Measurements from ENCODE around the gene POMT2.

Gene POMT2

GRCh38 chr14:77228056-77228455 is 92.6 kb downstream of the POMT2 start:
- intact Hi-C loops (cut with DNase I; ENCODE audit: low total_unique reads) = no loop called here
- Histone ChIP-seq H3K27ac (no peak overlapping the region), H3K36me3 (no peaks in the 10 kb centered on the region), H3K4me1 (no peaks in the 10 kb centered on the region), H3K4me3 (no peak overlapping the region), H3K27me3 (no peaks in the 10 kb centered on the region), H3K9me3 (no peaks in the 10 kb centered on the region)
- TF ChIP-seq, protein P1, sequence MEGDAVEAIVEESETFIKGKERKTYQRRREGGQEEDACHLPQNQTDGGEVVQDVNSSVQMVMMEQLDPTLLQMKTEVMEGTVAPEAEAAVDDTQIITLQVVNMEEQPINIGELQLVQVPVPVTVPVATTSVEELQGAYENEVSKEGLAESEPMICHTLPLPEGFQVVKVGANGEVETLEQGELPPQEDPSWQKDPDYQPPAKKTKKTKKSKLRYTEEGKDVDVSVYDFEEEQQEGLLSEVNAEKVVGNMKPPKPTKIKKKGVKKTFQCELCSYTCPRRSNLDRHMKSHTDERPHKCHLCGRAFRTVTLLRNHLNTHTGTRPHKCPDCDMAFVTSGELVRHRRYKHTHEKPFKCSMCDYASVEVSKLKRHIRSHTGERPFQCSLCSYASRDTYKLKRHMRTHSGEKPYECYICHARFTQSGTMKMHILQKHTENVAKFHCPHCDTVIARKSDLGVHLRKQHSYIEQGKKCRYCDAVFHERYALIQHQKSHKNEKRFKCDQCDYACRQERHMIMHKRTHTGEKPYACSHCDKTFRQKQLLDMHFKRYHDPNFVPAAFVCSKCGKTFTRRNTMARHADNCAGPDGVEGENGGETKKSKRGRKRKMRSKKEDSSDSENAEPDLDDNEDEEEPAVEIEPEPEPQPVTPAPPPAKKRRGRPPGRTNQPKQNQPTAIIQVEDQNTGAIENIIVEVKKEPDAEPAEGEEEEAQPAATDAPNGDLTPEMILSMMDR (IDR thresholded peaks at IDR 0.05) = no peak
- DNase-seq = no peak

DNA sequence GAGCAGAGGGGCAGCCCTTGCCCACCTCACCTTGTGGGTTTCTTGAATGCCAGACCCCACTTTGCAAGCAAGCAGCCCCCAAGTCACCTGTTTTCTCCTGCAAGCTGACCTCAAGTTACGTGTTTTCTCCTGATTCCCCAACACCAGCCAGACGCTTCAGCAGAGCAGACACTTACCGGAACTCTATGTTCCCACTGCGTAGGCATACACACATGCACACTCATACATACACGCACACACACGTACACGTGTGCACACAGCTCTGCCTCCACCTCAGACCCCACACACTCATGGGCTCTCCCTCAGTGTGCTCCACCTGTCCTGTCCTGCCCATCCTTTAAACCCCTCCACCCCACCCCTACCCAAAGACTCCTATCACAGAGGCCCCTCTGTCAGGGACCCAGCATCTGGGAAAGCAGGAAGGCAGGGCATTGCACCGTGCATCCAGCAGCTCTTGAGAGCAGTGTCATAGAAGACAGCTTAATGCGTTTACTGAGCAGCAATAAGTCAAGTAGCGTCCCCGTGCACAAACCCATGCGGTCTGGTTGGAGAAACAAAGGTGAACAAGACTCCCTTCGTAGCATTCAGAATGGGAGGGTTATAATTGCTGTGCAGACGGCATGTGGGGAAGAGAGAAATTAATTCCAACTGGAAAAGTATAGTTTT is 94.7 kb downstream of the POMT2 start:
- intact Hi-C loops (cut with DNase I; ENCODE audit: low total_unique reads) = no loop called here
- peaks cover 0 to 3% of the 10 kb centered on the region in 2 donors for H3K27me3 ChIP-seq
- no peak overlapping the region for H3K27ac ChIP-seq
- DNase-seq = no peak
- H3K36me3 ChIP-seq = no peaks in the 10 kb centered on the region
- TF ChIP-seq, protein P1 (IDR thresholded peaks at IDR 0.05) = no peak
- no peak overlapping the region for H3K4me3 ChIP-seq
- H3K4me1 ChIP-seq = no peaks in the 10 kb centered on the region
- no peaks in the 10 kb centered on the region for H3K9me3 ChIP-seq

DNA sequence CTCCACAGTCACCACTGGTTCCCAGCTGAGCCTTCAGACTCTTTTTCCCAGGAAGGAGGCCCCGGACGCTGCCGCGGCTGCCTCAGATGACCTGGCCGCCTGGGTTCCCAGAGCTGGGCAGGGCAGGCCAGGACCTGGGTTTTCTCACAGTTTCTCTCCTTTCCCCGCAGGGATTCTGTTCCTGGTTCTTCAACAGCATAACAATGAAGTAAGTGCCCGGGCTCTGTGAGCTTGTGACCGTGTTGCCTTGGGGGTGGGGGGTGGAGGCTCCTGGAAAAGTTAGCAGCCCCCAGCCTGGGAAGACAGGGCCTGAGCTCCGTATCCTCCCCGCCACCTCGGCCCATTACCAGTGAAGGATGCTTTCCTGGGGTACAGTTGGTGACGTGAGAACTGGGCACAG is 95.4 kb downstream of the POMT2 start:
- Histone ChIP-seq H3K4me3 (no peak overlapping the region), H3K27ac (no peak overlapping the region), H3K36me3 (no peaks in the 10 kb centered on the region), H3K9me3 (no peaks in the 10 kb centered on the region), H3K4me1 (no peaks in the 10 kb centered on the region), H3K27me3 (peaks cover 0 to 3% of the 10 kb centered on the region in 2 donors)
- DNase-seq = no peak
- intact Hi-C loops (cut with DNase I; ENCODE audit: low total_unique reads) = no loop called here
- TF ChIP-seq, protein P1 (IDR thresholded peaks at IDR 0.05) = no peak
